Fibroblast of mammary gland (primary cell): ENCODE measurements around the gene ELK4.

Source experiments
- DNase-seq: peaks from one replicate; pipeline ENCODE4 v3.0.0-alpha.2; 2010; ENCODE audit warnings: low read depth
- H3K4me3 ChIP-seq: 2 replicates; pipeline ENCODE4 v1.5.1; 2011; ENCODE audit warnings: low read depth, mild to moderate bottlenecking, low read length, moderate library complexity; ENCODE audit not compliant: control insufficient read depth
- TF ChIP-seq, protein P1 (sequence below): conservative IDR thresholded peaks from 2 replicates; pipeline ENCODE4 v1.5.1; 2011; ENCODE audit warnings: low read depth, low read length, inconsistent platforms; ENCODE audit not compliant: control insufficient read depth, insufficient read depth

The ELK4 gene

DNA sequence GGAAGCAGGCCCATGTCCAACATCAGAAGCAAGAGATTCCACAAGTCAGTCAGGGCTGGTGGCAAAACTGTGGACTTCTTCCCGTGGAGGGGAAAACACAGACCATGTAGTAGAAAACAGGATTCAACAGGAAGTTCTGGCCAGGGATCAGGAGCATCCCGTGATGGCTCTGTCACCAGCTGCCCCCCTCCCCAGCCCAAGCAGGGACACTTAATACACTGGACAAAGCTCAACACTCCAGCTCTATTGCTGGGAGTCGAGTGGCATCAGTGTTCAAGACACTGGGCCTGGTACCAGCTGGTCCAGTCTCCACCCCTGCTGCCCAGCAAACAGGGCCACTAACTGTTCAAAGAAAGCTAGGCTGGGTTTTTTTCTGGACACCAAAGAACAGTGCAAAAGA, 44.8 kb upstream of the ELK4 start:
- H3K4me3 ChIP-seq: no peak overlapping the region
- DNase-seq: no peak
- TF ChIP-seq, protein P1, sequence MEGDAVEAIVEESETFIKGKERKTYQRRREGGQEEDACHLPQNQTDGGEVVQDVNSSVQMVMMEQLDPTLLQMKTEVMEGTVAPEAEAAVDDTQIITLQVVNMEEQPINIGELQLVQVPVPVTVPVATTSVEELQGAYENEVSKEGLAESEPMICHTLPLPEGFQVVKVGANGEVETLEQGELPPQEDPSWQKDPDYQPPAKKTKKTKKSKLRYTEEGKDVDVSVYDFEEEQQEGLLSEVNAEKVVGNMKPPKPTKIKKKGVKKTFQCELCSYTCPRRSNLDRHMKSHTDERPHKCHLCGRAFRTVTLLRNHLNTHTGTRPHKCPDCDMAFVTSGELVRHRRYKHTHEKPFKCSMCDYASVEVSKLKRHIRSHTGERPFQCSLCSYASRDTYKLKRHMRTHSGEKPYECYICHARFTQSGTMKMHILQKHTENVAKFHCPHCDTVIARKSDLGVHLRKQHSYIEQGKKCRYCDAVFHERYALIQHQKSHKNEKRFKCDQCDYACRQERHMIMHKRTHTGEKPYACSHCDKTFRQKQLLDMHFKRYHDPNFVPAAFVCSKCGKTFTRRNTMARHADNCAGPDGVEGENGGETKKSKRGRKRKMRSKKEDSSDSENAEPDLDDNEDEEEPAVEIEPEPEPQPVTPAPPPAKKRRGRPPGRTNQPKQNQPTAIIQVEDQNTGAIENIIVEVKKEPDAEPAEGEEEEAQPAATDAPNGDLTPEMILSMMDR: no peak

DNA sequence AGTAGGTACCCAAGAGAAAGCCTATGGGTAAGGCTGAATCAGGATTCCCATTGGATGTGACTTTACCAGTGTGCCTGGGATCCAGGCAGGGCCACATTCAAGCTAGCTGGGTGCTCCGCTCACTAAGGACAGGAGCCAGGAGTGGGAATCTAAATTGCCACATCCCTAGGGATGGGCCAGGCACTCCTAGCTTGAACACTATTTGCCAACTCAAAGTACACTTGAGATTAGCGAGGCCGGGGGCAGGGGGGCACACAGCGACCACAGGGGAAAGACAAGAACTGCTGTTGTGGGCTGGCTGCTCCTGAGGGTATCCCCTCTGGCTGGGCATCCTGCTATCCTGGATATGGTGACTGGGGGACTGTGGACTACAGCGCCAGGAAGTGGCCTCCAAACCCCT, 44.2 kb upstream of the ELK4 start:
- TF ChIP-seq, protein P1: no peak
- no peak for DNase-seq
- no peak overlapping the region for H3K4me3 ChIP-seq

DNA sequence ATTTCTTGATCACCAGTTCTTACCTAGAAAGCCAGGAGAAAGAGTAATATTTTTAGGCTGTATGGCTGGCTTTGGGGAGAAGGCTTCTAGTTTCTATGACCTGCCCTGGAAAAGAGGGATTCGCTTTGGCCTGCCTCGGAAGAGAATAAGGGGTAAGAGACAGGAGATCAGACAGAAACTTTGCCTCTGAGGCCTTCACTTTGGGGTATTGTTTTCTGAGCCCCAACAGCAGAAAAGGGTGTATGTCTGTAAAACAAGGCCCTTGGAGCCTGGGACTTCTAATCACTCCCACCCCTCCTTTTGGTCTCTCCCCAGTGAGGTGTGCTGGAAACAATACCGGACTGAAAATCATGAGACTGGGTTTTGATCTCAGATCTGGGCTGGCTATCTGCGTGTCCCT, 43.4 kb upstream of the ELK4 start:
- TF ChIP-seq, protein P1: no peak
- no peak overlapping the region for H3K4me3 ChIP-seq
- DNase-seq: no peak

DNA sequence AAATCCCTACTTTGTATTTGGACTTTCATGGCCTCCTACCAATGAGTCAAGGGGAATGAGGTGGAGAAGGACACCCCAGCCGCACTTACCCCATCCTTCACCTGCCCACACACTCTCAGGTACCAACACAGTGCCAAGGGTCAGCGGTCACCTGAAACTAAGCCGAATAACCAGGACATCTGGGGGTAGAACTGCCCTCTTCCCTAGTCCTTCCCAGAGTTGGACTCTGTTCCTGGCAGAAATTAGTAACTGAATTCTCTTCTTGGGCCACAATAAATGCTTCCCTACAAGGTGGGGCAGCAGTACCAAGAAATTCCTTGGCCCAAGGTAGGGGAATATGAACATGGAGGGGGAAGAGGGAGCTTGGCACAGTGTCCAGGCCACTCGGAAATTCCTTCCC, 41.2 kb upstream of the ELK4 start:
- H3K4me3 ChIP-seq: no peak overlapping the region
- DNase-seq: no peak
- TF ChIP-seq, protein P1: no peak

DNA sequence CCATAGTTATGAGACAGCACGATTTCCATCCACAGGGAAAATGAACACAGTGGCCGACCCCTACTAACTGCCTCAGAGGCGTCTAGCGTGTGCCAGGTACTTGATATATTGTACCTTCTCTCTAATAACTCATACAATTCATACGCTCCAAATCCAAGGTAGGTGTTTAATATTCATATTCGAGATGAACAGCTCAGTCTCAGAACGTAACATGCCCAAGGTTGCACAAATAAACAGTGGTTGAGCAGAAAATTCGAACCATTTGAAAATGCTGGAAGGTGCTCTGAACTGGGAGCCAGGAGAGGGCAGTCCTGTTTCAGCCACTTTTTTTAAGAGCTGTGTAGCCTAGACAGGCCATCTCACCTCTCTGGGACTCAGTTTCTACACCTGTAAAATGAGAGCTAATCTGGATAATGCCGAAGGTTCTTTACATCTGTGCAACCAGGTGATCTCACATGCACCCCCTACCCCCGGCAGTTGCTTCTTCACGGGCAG, 40.6 kb upstream of the ELK4 start:
- H3K4me3 ChIP-seq: no peak overlapping the region
- DNase-seq: no peak
- TF ChIP-seq, protein P1: no peak

DNA sequence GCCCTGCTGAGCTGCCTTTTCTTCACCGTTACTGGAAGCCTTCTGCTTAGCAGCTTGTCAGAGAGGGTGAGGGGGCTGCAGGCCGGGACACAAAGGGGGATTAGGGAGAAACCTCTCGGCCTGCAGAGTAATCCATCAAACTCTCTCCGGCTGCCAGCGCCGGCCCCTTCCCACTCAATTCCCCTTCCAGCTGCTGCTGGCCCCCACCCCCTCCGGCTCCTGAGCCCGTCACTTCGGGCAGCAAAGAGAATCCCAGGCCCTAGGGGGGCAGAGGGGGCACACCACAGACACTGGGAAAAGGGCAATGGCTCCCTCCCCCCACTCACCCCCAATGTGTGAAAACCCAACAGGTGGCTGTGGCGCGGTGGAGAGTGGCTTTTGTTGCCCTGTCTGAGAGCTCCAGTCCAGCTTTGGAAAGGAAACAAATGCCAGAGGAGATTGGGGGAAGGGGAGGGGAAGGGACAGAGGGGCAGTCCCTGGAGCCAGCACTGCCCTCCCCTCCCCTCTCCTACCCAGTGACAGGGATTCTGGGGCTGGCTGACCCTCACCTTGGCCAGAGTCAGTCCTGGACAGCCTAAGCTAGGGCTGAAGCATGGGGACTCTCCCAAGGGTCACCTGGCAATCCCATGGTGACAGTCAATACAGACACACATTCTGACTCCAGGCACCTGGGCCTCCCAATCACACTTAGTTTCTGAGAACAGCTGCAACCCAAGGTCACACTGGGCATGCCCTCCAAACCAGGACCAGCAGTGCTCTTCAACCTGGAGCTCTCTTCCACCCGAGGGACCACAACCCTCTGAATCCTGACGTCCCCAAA, 39.0 kb upstream of the ELK4 start:
- H3K4me3 ChIP-seq: no peak overlapping the region
- TF ChIP-seq, protein P1: no peak
- no peak for DNase-seq
